ENCODE measurements around the gene SPATA45. TPM values are rescaled to one million over a fixed set of nuclear protein-coding genes. Genes with fewer than 3 reads are reported as not detected.

Gene SPATA45
- total and polyA plus RNA-seq, 8 donors, result 0.34 to 0.89 (median 0.50) TPM; not detected in 2

DNA sequence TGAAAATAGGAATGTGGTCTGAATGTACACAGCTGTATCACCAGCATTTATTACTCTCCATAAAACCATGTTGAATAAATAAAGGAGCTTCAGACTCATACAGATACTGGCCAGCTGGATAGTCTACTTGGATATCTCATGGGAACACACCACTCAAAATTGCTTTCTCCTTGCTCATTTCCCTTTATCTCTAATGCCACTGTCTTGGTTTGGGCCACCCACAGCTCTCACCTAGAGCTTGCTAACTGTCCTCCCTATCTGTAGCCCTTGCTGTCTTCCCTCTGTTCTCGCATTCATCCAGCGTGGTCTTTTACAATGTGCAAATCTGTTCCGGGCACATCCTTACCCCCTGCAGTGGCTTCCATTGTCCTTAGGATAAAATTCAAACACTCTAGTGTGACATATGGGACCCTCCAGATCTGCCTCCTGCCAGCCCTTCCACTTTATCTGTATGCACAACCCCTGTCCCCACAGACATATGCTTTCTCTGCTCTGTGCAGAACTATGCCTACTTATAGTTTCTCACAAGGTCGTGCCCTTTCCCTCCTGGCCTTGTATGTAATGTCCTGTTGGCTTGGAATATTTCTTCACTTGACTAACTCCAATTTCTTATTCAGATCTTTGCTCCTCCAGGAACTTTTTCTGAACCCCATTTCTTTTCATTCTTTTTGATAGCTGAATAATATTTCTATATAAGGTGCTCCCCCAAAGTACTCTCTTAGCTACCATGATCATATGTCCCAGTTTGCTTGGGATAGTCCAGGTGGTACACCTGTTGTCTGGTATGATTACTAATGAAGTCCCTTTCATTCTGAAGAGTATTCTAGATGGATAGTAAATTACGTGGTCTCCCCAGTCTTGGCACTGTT lies 13.5 kb upstream of the SPATA45 start:
- H3K36me3 ChIP-seq, result peaks cover 0 to 13% of the 10 kb centered on the region in 2 donors
- TF ChIP-seq, protein P1, sequence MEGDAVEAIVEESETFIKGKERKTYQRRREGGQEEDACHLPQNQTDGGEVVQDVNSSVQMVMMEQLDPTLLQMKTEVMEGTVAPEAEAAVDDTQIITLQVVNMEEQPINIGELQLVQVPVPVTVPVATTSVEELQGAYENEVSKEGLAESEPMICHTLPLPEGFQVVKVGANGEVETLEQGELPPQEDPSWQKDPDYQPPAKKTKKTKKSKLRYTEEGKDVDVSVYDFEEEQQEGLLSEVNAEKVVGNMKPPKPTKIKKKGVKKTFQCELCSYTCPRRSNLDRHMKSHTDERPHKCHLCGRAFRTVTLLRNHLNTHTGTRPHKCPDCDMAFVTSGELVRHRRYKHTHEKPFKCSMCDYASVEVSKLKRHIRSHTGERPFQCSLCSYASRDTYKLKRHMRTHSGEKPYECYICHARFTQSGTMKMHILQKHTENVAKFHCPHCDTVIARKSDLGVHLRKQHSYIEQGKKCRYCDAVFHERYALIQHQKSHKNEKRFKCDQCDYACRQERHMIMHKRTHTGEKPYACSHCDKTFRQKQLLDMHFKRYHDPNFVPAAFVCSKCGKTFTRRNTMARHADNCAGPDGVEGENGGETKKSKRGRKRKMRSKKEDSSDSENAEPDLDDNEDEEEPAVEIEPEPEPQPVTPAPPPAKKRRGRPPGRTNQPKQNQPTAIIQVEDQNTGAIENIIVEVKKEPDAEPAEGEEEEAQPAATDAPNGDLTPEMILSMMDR (IDR thresholded peaks at IDR 0.05), result no peak
- H3K27ac ChIP-seq, result peak overlapping the region in 1 of 2 donors; percentile 43
- H3K27me3 ChIP-seq, result no peaks in the 10 kb centered on the region
- H3K9me3 ChIP-seq, result no peaks in the 10 kb centered on the region
- DNase-seq (no peak), ATAC-seq (no peak)
- H3K4me1 ChIP-seq, result peaks cover 11 to 49% of the 10 kb centered on the region in 2 donors
- no peak overlapping the region for H3K4me3 ChIP-seq
- intact Hi-C loops (cut with DNase I), result no loop called here

DNA sequence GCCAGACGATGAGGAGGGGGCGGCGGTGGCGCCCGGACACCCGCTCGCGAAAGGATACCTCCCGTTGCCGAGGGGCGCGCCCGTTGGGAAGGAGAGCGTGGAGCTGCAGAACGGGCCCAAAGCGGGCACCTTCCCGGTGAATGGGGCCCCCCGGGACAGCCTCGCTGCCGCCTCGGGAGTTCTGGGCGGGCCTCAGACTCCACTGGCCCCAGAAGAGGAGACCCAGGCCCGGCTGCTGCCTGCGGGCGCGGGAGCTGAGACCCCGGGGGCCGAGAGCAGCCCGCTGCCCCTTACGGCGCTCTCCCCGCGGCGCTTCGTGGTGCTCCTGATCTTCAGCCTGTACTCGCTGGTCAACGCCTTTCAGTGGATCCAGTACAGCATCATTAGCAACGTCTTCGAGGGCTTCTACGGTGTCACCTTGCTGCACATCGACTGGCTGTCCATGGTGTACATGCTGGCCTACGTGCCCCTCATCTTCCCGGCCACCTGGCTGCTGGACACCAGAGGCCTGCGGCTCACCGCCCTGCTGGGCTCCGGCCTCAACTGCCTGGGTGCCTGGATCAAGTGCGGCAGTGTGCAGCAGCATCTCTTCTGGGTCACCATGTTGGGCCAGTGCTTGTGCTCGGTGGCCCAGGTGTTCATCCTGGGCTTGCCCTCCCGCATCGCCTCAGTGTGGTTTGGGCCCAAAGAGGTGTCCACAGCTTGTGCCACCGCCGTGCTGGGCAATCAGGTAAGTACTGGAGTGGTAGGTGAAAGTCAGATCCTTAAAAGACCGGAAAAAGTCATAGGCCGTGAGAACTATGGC lies 11.2 kb upstream of the SPATA45 start:
- peak; percentile 48 for ATAC-seq
- Histone ChIP-seq H3K4me1 (peaks cover 11 to 49% of the 10 kb centered on the region in 2 donors), H3K9me3 (no peaks in the 10 kb centered on the region), H3K36me3 (no peaks in the 10 kb centered on the region), H3K27me3 (no peaks in the 10 kb centered on the region), H3K4me3 (peak overlapping the region; percentile 92 to 96), H3K27ac (peak overlapping the region; percentile 84 to 96)
- TF ChIP-seq, protein P1 (IDR thresholded peaks at IDR 0.05), result no peak
- intact Hi-C loops (cut with DNase I), result no loop called here
- peak; percentile 28 to 82 (median 38) for DNase-seq

DNA sequence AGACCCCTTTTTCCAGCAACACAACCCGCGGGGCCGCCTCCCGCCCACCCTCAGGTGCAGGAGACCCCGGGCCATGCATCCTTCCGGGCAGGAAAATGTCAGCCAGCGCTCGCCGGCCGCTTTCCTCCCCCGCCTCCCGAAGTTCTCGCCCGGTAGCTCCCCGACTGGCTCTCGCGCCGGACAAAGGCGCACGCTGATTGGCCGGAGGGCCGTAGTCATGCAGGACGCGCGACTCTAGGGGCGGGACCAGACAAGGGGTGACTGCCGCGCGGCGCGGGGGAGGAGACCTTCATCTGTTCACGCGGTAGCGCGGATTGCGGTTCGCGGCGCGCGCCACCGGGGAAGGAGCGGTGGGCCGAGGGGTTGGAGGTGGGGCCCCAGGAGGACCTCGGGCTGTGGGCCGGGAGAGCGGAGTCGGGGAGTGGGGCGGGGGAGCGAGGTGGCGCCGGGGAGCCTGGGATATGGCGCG lies 10.6 kb upstream of the SPATA45 start, which contains the start of gene FLVCR1:
FLVCR1 (plus strand) TSS at position 284 of the 469 bp plus-strand sequence; CDS start at position 462, 178 bp downstream.
- DNase-seq (peak; percentile 93 to 100 (median 98)), ATAC-seq (peak; percentile 100)
- TF ChIP-seq, protein P1 (IDR thresholded peaks at IDR 0.05), result no peak
- Histone ChIP-seq H3K36me3 (no peaks in the 10 kb centered on the region), H3K27ac (peak within 1 kb of the TSS; percentile 84 to 96), H3K4me3 (peak within 1 kb of the TSS; percentile 92 to 96), H3K27me3 (no peaks in the 10 kb centered on the region), H3K9me3 (no peaks in the 10 kb centered on the region), H3K4me1 (peaks cover 11 to 49% of the 10 kb centered on the region in 2 donors)
- intact Hi-C loops (cut with DNase I), result no loop called here

DNA sequence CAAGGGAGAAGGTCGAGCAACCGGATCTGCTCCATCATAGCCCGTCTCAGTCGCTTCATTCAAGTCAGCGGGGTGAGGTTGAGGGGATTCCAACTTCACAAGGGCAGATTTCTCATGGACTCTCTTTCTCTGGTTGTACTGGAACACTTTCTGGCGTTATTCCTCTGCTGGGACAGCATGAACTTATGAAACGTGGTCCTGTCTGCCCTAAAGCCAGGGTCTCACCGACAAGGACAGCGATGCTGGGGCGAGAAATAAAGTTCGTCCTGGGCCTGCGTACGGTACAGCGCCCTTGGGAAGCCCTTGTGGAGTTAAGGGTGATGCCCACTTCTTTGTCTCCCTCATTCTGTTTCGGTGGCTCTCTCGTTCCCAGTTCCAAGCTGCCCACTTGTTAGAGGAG lies 9.3 kb upstream of the SPATA45 start:
- DNase-seq, result no peak
- TF ChIP-seq, protein P1 (IDR thresholded peaks at IDR 0.05), result no peak
- Histone ChIP-seq H3K4me3 (peak overlapping the region in 1 of 2 donors; percentile 96), H3K36me3 (no peaks in the 10 kb centered on the region), H3K27ac (no peak overlapping the region), H3K27me3 (no peaks in the 10 kb centered on the region), H3K4me1 (peaks cover 11 to 41% of the 10 kb centered on the region in 2 donors), H3K9me3 (no peaks in the 10 kb centered on the region)
- intact Hi-C loops (cut with DNase I), result no loop called here
- ATAC-seq, result no peak
